ENCODE data around the gene GABRD. TPM values are rescaled to one million over a fixed set of nuclear protein-coding genes. Genes with fewer than 3 reads are reported as not detected.

GABRD gene
- total RNA-seq, 1 donor from 2014 or later: not detected

GRCh38 chr1:1982379-1983232 lies 36.5 kb upstream of the GABRD start:
- Mint-ChIP-seq H3K4me3 (ENCODE audit: unreplicated experiment) (no peak overlapping the region), H3K4me1 (ENCODE audit: low read depth) (no peaks in the 10 kb centered on the region), H3K27me3 (ENCODE audit: low read depth) (peaks cover 5% of the 10 kb centered on the region), H3K27ac (ENCODE audit: unreplicated experiment) (no peak overlapping the region), H3K36me3 (ENCODE audit: low read depth) (no peaks in the 10 kb centered on the region), H3K9me3 (ENCODE audit: low read depth) (no peaks in the 10 kb centered on the region)
- DNase-seq (ENCODE audit: low spot score): no peak
- TF ChIP-seq, protein P1, sequence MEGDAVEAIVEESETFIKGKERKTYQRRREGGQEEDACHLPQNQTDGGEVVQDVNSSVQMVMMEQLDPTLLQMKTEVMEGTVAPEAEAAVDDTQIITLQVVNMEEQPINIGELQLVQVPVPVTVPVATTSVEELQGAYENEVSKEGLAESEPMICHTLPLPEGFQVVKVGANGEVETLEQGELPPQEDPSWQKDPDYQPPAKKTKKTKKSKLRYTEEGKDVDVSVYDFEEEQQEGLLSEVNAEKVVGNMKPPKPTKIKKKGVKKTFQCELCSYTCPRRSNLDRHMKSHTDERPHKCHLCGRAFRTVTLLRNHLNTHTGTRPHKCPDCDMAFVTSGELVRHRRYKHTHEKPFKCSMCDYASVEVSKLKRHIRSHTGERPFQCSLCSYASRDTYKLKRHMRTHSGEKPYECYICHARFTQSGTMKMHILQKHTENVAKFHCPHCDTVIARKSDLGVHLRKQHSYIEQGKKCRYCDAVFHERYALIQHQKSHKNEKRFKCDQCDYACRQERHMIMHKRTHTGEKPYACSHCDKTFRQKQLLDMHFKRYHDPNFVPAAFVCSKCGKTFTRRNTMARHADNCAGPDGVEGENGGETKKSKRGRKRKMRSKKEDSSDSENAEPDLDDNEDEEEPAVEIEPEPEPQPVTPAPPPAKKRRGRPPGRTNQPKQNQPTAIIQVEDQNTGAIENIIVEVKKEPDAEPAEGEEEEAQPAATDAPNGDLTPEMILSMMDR (IDR thresholded peaks at IDR 0.05): no peak

GRCh38 chr1:1984560-1985070 lies 34.5 kb upstream of the GABRD start:
- no peaks in the 10 kb centered on the region for H3K9me3 Mint-ChIP-seq (ENCODE audit: low read depth)
- peaks cover 16% of the 10 kb centered on the region for H3K27me3 Mint-ChIP-seq (ENCODE audit: low read depth)
- no peak for DNase-seq (ENCODE audit: low spot score)
- H3K4me1 Mint-ChIP-seq (ENCODE audit: low read depth): peaks cover 5% of the 10 kb centered on the region
- no peaks in the 10 kb centered on the region for H3K36me3 Mint-ChIP-seq (ENCODE audit: low read depth)
- no peak overlapping the region for H3K27ac Mint-ChIP-seq (ENCODE audit: unreplicated experiment)
- TF ChIP-seq, protein P1 (IDR thresholded peaks at IDR 0.05): no peak
- H3K4me3 Mint-ChIP-seq (ENCODE audit: unreplicated experiment): no peak overlapping the region

DNA sequence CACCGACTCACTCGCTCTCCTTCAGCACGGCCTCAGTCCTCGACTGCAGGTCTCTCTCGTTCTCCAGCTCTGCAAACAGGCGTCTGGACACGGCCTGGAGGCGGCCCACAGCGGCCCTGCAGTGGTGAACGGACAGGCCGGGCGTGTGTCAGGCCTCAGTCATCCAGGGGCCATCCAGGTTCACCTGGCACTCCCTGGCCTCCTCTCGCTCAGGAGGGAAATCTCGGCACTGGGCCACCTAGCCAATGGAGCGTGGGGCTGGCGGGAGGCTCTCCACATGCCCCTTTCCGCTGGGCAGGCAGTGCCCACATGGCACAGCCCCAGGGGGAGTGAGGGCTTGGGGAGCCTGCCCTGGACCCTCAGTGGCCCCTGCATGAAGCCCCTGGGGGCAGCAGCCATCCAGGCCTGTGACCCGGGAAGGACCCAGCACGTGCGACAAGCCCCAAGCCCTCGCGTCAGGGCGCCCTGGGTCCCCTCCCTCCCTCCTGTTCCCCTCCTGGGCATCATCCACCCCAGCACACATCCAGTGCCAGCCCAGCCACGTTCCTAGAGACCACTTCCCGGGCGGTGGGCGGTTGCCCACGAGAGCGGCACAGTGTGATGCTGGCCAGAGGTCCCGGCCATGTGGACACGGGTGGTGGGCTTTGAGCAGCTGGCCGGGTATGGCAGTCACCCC lies 33.6 kb upstream of the GABRD start:
- DNase-seq (ENCODE audit: low spot score): no peak
- no peaks in the 10 kb centered on the region for H3K9me3 Mint-ChIP-seq (ENCODE audit: low read depth)
- peaks cover 5% of the 10 kb centered on the region for H3K4me1 Mint-ChIP-seq (ENCODE audit: low read depth)
- TF ChIP-seq, protein P1 (IDR thresholded peaks at IDR 0.05): no peak
- no peak overlapping the region for H3K4me3 Mint-ChIP-seq (ENCODE audit: unreplicated experiment)
- no peak overlapping the region for H3K27ac Mint-ChIP-seq (ENCODE audit: unreplicated experiment)
- no peaks in the 10 kb centered on the region for H3K36me3 Mint-ChIP-seq (ENCODE audit: low read depth)
- peaks cover 19% of the 10 kb centered on the region for H3K27me3 Mint-ChIP-seq (ENCODE audit: low read depth)

- Mint-ChIP-seq H3K9me3 (ENCODE audit: low read depth) (no peaks in the 10 kb centered on the region), H3K4me3 (ENCODE audit: unreplicated experiment) (no peak overlapping the region), H3K36me3 (ENCODE audit: low read depth) (no peaks in the 10 kb centered on the region), H3K27me3 (ENCODE audit: low read depth) (peaks cover 23% of the 10 kb centered on the region), H3K27ac (ENCODE audit: unreplicated experiment) (no peak overlapping the region), H3K4me1 (ENCODE audit: low read depth) (peaks cover 5% of the 10 kb centered on the region)
- TF ChIP-seq, protein P1 (IDR thresholded peaks at IDR 0.05): no peak
- no peak for DNase-seq (ENCODE audit: low spot score)
Observed at GRCh38 chr1:1986451-1987141, 32.5 kb upstream of the GABRD start.

DNA sequence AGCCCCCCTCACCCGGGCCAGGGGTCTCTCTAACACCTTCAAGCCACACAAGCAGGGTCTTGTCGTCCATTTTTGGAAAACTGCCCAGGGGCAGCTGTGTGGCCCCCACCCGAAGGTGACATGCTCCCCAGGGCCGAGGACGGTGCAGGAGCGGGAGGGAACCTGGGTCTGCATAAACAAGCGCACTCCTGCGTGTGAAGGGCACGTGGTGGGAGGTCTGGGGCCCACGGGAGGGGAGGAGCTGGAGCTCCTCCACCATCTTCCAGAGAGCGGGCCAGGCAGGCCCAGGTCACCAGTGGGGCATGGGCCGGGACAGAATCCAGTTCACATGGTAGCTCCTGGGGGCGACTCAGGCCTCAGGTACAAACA lies 32.0 kb upstream of the GABRD start:
- no peaks in the 10 kb centered on the region for H3K9me3 Mint-ChIP-seq (ENCODE audit: low read depth)
- H3K4me1 Mint-ChIP-seq (ENCODE audit: low read depth): peaks cover 5% of the 10 kb centered on the region
- TF ChIP-seq, protein P1 (IDR thresholded peaks at IDR 0.05): no peak
- H3K27me3 Mint-ChIP-seq (ENCODE audit: low read depth): peaks cover 23% of the 10 kb centered on the region
- no peak overlapping the region for H3K4me3 Mint-ChIP-seq (ENCODE audit: unreplicated experiment)
- no peak overlapping the region for H3K27ac Mint-ChIP-seq (ENCODE audit: unreplicated experiment)
- H3K36me3 Mint-ChIP-seq (ENCODE audit: low read depth): no peaks in the 10 kb centered on the region
- no peak for DNase-seq (ENCODE audit: low spot score)
